ENCODE measurements around the gene TBX2.

Gene TBX2

GRCh38 chr17:61455324-61456060, 55.8 kb downstream of the TBX2 start:
- TF ChIP-seq GLI4 (tag by site-specific recombination; IDR thresholded peaks at IDR 0.05) (no peak), ZBTB17 (tag by site-specific recombination; IDR thresholded peaks at IDR 0.05) (no peak), ZSCAN23 (tag by site-specific recombination; IDR thresholded peaks at IDR 0.05) (no peak), ZNF266 (tag by site-specific recombination; IDR thresholded peaks at IDR 0.05; ENCODE audit: low read depth) (no peak), ZNF830 (tag by site-specific recombination; IDR thresholded peaks at IDR 0.05; ENCODE audit: low read depth) (no peak), MEIS1 (CRISPR knock-in tag; IDR thresholded peaks at IDR 0.05; ENCODE audit: borderline replicate concordance) (no peak), ZNF423 (tag by site-specific recombination; IDR thresholded peaks at IDR 0.05) (no peak), ZNF571 (tag by site-specific recombination; IDR thresholded peaks at IDR 0.05) (no peak), SETDB1 (IDR thresholded peaks at IDR 0.05; ENCODE audit: insufficient read length, low read length) (no peak), ZNF202 (tag by site-specific recombination; IDR thresholded peaks at IDR 0.05; ENCODE audit: borderline replicate concordance) (no peak), SALL2 (tag by site-specific recombination; IDR thresholded peaks at IDR 0.05; ENCODE audit: borderline replicate concordance) (no peak), ZNF654 (tag by site-specific recombination; IDR thresholded peaks at IDR 0.05; ENCODE audit: low read depth) (no peak), KLF16 (tag by site-specific recombination; IDR thresholded peaks at IDR 0.05) (no peak), ZNF501 (tag by site-specific recombination; IDR thresholded peaks at IDR 0.05) (no peak), ZNF292 (tag by site-specific recombination; IDR thresholded peaks at IDR 0.05; ENCODE audit: borderline replicate concordance, low read depth) (no peak)
- TF ChIP-seq, protein P1, sequence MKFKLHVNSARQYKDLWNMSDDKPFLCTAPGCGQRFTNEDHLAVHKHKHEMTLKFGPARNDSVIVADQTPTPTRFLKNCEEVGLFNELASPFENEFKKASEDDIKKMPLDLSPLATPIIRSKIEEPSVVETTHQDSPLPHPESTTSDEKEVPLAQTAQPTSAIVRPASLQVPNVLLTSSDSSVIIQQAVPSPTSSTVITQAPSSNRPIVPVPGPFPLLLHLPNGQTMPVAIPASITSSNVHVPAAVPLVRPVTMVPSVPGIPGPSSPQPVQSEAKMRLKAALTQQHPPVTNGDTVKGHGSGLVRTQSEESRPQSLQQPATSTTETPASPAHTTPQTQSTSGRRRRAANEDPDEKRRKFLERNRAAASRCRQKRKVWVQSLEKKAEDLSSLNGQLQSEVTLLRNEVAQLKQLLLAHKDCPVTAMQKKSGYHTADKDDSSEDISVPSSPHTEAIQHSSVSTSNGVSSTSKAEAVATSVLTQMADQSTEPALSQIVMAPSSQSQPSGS (tag by site-specific recombination; IDR thresholded peaks at IDR 0.05; ENCODE audit: low read depth), result no peak
- ChIA-PET POLR2A (no interaction called here), CTCF (interaction anchor here (0.6 to 0.8 kb wide), 2 partner anchors 125 to 483 kb away, joined by 3 to 4 read pairs; no protein-coding TSS in a partner anchor)
- no peaks in the 10 kb centered on the region for H3K9me3 ChIP-seq (ENCODE audit: control insufficient read depth, insufficient read depth, low read depth, low read length)
- no peak overlapping the region for H3K4me3 ChIP-seq (ENCODE audit: low read depth, low read length)
- no peaks in the 10 kb centered on the region for H3K36me3 ChIP-seq (ENCODE audit: control insufficient read depth in 2 of 2, insufficient read depth in 1 of 2, low read length in 2 of 2)
- H3K27ac ChIP-seq (ENCODE audit: extremely low read depth, low read depth, low read length), result no peak overlapping the region
- H3K4me1 ChIP-seq (ENCODE audit: control insufficient read depth, insufficient read depth, low read length), result no peaks in the 10 kb centered on the region

GRCh38 chr17:61456061-61456681, 56.5 kb downstream of the TBX2 start:
- no peaks in the 10 kb centered on the region for H3K9me3 ChIP-seq (ENCODE audit: control insufficient read depth, insufficient read depth, low read depth, low read length)
- H3K36me3 ChIP-seq (ENCODE audit: control insufficient read depth in 2 of 2, insufficient read depth in 1 of 2, low read length in 2 of 2), result no peaks in the 10 kb centered on the region
- no peaks in the 10 kb centered on the region for H3K4me1 ChIP-seq (ENCODE audit: control insufficient read depth, insufficient read depth, low read length)
- ChIA-PET POLR2A (no interaction called here), CTCF (no interaction called here)
- no peak overlapping the region for H3K27ac ChIP-seq (ENCODE audit: extremely low read depth, low read depth, low read length)
- no peak overlapping the region for H3K4me3 ChIP-seq (ENCODE audit: low read depth, low read length)
- TF ChIP-seq WT1 (tag by site-specific recombination; IDR thresholded peaks at IDR 0.05), result no peak
- no peak for TF ChIP-seq KLF9 (tag by site-specific recombination; IDR thresholded peaks at IDR 0.05; ENCODE audit: low read depth)
- TF ChIP-seq ZNF549 (tag by site-specific recombination; IDR thresholded peaks at IDR 0.05), result no peak
- TF ChIP-seq, protein P2, sequence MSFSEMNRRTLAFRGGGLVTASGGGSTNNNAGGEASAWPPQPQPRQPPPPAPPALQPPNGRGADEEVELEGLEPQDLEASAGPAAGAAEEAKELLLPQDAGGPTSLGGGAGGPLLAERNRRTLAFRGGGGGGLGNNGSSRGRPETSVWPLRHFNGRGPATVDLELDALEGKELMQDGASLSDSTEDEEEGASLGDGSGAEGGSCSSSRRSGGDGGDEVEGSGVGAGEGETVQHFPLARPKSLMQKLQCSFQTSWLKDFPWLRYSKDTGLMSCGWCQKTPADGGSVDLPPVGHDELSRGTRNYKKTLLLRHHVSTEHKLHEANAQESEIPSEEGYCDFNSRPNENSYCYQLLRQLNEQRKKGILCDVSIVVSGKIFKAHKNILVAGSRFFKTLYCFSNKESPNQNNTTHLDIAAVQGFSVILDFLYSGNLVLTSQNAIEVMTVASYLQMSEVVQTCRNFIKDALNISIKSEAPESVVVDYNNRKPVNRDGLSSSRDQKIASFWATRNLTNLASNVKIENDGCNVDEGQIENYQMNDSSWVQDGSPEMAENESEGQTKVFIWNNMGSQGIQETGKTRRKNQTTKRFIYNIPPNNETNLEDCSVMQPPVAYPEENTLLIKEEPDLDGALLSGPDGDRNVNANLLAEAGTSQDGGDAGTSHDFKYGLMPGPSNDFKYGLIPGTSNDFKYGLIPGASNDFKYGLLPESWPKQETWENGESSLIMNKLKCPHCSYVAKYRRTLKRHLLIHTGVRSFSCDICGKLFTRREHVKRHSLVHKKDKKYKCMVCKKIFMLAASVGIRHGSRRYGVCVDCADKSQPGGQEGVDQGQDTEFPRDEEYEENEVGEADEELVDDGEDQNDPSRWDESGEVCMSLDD (tag by site-specific recombination; IDR thresholded peaks at IDR 0.05), result no peak
- TF ChIP-seq GFI1B (tag by site-specific recombination; IDR thresholded peaks at IDR 0.05), result no peak
- TF ChIP-seq ZNF776 (tag by site-specific recombination; IDR thresholded peaks at IDR 0.05; ENCODE audit: borderline replicate concordance), result no peak
- no peak for TF ChIP-seq KLF8 (tag by site-specific recombination; IDR thresholded peaks at IDR 0.05)
